Endothelial cell of umbilical vein (primary cell): ENCODE data around the gene DBF4B.

Experiments
- EZH2 ChIP-seq: IDR thresholded peaks from 2 replicates; pipeline ENCODE4 v1.6.1; 2012; ENCODE audit warnings: borderline replicate concordance, low read depth, mild to moderate bottlenecking, moderate library complexity, low read length, inconsistent platforms; ENCODE audit not compliant: severe bottlenecking
- FOS ChIP-seq: IDR thresholded peaks from 2 replicates; pipeline ENCODE4 v1.6.1; 2011; ENCODE audit warnings: mild to moderate bottlenecking, low read length, moderate library complexity, borderline replicate concordance; ENCODE audit not compliant: insufficient read depth
- GATA2 ChIP-seq: IDR thresholded peaks from 2 replicates; pipeline ENCODE4 v1.7.0; 2011; ENCODE audit warnings: low read depth, mild to moderate bottlenecking, moderate library complexity, mixed read lengths, low read length; ENCODE audit not compliant: insufficient read length, insufficient read depth
- JUN ChIP-seq: IDR thresholded peaks from 2 replicates; pipeline ENCODE4 v1.6.1; 2011; ENCODE audit warnings: borderline replicate concordance, low read depth; ENCODE audit not compliant: insufficient read length, insufficient read depth
- MAX ChIP-seq: IDR thresholded peaks from 2 replicates; pipeline ENCODE4 v1.6.1; 2011; ENCODE audit not compliant: insufficient read depth, insufficient read length
- MYC ChIP-seq: IDR thresholded peaks from one replicate; pipeline ENCODE4 v1.6.1; 2011; ENCODE audit warnings: mild to moderate bottlenecking, low read depth, low read length
- POLR2A ChIP-seq: IDR thresholded peaks from 2 replicates; pipeline ENCODE4 v1.6.1; 2012; ENCODE audit warnings: low read depth, mild to moderate bottlenecking, control low read depth, low read length
- POLR2AphosphoS5 ChIP-seq: IDR thresholded peaks from 2 replicates; pipeline ENCODE4 v1.6.1; 2012; ENCODE audit warnings: low read depth, mild to moderate bottlenecking, control low read depth, low read length, moderate library complexity; ENCODE audit not compliant: insufficient read depth
- TF ChIP-seq, protein P1 (sequence below), 2 donors: IDR thresholded peaks; 1 replicate in 1 of 2; 2 replicates in 1 of 2; pipeline ENCODE4 v1.5.1; 2011; ENCODE audit warnings: low read length in 2 of 2, mild to moderate bottlenecking in 2 of 2, moderate library complexity in 2 of 2, control low read depth in 1 of 2, inconsistent platforms in 1 of 2, low read depth in 1 of 2; ENCODE audit not compliant: insufficient read depth in 1 of 2; ENCODE audit errors: extremely low read depth in 1 of 2

DNA sequence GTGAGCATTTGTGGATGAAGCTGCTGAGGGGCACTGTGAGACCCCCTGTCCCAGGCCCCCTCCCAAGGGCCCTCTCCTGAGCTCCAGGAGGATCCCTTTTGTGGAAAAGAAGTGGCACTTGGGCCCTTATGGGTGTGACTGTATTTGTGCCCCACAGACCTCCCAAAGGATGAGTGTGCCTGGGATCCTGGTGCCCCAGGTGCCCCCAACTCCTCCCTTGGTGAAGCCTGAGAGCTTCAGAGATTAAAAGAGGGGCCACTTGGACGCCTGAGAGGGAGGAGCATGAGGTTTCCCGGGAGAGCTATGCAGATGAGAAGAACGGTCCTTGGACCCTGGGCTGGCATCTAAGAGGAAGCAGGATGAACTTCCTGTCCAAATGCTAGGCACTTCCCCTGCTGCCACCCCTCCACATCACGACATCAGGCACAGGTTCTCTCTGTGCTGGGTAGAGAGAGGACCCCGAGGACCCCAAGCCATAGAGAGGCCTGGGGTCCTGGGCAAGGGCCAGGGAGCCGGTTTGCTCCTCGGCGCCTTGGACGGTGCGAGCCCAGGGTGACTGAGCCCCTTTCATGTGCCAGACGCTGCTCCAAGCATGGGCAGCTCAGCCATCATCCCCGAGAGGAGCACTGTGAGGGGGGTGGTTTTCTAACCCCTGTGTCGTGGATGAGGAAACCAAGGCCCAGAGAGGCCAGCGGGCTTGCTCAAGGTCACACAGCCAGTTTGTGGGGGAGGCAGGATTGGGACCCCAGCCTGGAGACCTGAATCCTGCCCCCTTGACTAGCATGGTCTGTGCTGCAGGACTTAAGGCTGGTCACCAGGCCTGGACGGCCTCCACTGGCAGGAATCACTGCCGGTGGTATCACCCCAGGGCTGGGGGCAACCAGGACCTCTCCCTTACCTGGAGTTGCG lies 44.7 kb downstream of the DBF4B start:
- TF ChIP-seq, protein P1, sequence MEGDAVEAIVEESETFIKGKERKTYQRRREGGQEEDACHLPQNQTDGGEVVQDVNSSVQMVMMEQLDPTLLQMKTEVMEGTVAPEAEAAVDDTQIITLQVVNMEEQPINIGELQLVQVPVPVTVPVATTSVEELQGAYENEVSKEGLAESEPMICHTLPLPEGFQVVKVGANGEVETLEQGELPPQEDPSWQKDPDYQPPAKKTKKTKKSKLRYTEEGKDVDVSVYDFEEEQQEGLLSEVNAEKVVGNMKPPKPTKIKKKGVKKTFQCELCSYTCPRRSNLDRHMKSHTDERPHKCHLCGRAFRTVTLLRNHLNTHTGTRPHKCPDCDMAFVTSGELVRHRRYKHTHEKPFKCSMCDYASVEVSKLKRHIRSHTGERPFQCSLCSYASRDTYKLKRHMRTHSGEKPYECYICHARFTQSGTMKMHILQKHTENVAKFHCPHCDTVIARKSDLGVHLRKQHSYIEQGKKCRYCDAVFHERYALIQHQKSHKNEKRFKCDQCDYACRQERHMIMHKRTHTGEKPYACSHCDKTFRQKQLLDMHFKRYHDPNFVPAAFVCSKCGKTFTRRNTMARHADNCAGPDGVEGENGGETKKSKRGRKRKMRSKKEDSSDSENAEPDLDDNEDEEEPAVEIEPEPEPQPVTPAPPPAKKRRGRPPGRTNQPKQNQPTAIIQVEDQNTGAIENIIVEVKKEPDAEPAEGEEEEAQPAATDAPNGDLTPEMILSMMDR (IDR thresholded peaks at IDR 0.05; ENCODE audit: extremely low read depth in 1 of 2, insufficient read depth in 1 of 2, low read depth in 1 of 2, low read length in 2 of 2) = no peak
- TF ChIP-seq POLR2AphosphoS5 = no peak
- TF ChIP-seq POLR2A = no peak
- TF ChIP-seq EZH2 = no peak
- no peak for TF ChIP-seq MAX
- no peak for TF ChIP-seq GATA2
- TF ChIP-seq JUN = no peak
- TF ChIP-seq MYC = no peak
- no peak for TF ChIP-seq FOS
